ENCODE results near the gene CEACAM19. TPM values are rescaled to one million over a fixed set of nuclear protein-coding genes. Genes with fewer than 3 reads are reported as not detected.
"Not testable (repeated sequence)": the region's sequence is repeated elsewhere in the genome, so short reads cannot be mapped to it uniquely, and the experiment has no call there.

The CEACAM19 gene
- total RNA-seq, 3 donors from 2014 or later = 0.33 to 0.86 (median 0.74) TPM

DNA sequence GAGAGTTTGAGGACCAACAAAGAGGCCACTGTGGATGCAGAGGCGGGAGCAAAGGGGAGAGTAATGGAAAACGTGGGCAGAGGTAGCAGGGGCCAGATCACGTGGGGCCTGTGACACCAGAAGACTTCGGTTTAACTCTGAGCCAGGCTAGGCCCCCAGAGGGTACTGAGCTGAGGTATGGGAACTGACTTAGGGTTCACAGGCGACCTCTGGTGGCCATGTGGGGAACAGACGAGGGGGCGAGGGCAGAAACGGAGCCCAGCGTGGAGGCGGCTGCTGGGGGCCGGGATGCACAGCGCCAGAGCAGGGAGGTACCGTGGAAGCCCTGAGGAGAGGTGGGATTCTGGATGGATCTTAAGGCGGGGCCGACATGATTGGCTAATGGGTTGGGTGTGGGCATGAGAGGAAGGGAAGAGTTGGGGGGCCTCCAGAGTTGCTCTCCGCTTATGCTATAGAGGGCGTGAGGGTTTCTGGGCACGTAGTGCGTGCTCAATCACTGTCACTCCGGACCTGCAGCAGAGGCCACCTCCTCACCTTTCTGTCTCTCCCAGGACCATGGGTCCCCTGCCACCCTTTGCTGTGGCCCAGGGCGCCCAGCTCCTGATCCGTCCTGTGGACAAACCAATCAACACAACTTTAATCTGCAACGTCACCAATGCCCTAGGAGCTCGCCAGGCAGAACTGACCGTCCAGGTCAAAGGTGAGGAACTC is 13.9 kb upstream of the CEACAM19 start:
- Mint-ChIP-seq H3K27me3 (ENCODE audit: low read depth) (no peaks in the 10 kb centered on the region), H3K9me3 (no peaks in the 10 kb centered on the region), H3K36me3 (ENCODE audit: insufficient read depth) (peaks cover 7% of the 10 kb centered on the region), H3K4me3 (no peak overlapping the region), H3K4me1 (ENCODE audit: low read depth) (peaks cover 5% of the 10 kb centered on the region)
- DNase-seq (peak; percentile 61), ATAC-seq (peak; percentile 73 to 78)

DNA sequence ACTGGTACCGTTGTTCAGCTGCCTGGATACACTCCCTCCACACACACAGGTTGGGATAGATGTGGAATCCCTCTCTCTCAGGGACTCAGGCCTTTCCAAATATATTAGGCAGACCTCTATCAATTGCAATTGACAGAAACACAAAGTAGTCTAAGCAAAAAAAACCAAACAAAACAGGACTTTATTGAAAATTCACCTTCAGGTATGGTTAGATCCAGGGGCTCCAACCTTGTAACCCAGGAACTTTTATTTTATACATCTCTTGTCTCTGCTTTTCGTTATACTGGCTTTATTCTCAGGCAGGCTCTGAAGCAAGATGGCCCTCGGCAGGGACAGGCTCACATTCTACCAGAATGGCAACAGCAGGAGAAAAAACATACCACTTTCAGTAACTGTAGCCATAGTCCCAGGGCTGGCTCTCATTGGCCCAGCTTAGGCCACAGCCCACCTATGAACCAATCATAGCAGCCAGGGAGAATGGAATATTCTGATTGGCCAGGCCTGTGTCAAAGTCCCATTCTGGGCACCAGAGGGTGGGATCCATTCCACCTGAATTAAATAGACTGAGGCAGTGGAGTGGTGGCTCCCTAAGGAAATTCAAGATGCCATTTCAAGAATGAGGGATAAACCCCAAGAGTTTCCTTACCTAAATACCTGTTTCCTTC is 13.1 kb upstream of the CEACAM19 start:
- DNase-seq (no peak), ATAC-seq (no peak)
- H3K4me3 Mint-ChIP-seq = no peak overlapping the region
- H3K27me3 Mint-ChIP-seq (ENCODE audit: low read depth) = no peaks in the 10 kb centered on the region
- peaks cover 7% of the 10 kb centered on the region for H3K36me3 Mint-ChIP-seq (ENCODE audit: insufficient read depth)
- H3K9me3 Mint-ChIP-seq = no peaks in the 10 kb centered on the region
- H3K4me1 Mint-ChIP-seq (ENCODE audit: low read depth) = peaks cover 5% of the 10 kb centered on the region

DNA sequence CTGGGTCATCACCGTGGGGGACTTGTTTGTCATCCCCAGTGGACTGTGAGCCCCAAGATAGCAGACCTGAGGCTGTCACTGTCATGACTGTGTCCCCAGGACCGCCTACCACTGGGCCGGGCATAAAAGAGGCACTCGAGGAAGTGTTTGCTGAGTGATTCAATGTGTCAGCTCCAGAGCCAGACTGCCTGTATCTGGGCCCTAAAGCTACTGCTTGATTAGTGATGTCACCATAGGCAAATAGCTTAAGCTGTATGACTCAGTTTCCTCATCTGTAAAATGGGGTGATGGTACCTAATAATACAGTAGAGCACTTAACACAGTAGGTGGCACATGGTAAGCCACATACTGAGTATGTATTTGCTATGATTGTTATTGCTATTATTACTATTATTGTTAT is 11.2 kb upstream of the CEACAM19 start:
- DNase-seq = no peak
- Mint-ChIP-seq H3K27me3 (ENCODE audit: low read depth) (no peaks in the 10 kb centered on the region), H3K36me3 (ENCODE audit: insufficient read depth) (peaks cover 7% of the 10 kb centered on the region), H3K9me3 (no peaks in the 10 kb centered on the region), H3K4me1 (ENCODE audit: low read depth) (no peaks in the 10 kb centered on the region), H3K4me3 (no peak overlapping the region)
- ATAC-seq = no peak

DNA sequence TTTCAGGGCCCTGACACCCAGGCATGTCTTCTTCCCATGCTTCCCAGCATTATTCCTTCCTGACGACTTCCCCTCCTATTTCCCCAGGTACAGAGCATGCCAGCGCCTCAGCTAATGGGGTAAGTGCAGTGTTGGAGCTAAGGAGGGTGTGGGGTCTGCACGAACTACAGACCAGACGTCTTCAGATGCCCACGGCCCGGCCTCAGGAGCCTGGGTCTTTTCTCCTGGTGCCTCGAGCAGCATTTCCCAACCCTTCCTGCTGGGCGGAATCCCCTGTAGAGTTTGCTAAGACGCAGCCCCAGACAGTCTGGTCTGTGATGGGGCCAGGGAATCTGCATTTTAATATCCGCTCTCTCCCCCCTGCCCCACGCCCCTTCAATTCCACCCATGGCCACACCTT is 10.1 kb upstream of the CEACAM19 start:
- H3K4me1 Mint-ChIP-seq (ENCODE audit: low read depth) = no peaks in the 10 kb centered on the region
- DNase-seq (no peak), ATAC-seq (no peak)
- H3K4me3 Mint-ChIP-seq = no peak overlapping the region
- H3K36me3 Mint-ChIP-seq (ENCODE audit: insufficient read depth) = peaks cover 4% of the 10 kb centered on the region
- no peaks in the 10 kb centered on the region for H3K27me3 Mint-ChIP-seq (ENCODE audit: low read depth)
- H3K9me3 Mint-ChIP-seq = no peaks in the 10 kb centered on the region

DNA sequence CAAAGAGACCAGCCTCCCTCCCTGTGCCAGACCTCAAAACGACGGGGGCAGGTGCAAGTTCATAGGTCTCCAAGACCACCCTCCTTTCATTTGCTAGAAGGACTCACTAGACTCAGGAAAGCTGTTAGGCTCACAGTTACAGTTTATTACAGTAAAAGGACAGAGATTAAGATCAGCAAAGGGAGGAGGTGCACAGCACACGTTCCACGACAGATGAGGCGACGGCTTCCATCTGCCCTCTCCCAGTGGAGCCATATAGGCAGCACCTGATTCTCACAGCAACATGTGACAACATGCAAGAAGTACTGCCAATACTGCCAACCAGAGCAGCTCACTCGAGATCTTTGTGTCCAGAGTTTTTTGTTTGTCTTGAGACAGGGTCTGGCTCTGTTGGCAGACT is 9.4 kb upstream of the CEACAM19 start:
- DNase-seq (no peak), ATAC-seq (no peak)
- Mint-ChIP-seq H3K9me3 (no peaks in the 10 kb centered on the region), H3K4me3 (no peak overlapping the region), H3K4me1 (ENCODE audit: low read depth) (no peaks in the 10 kb centered on the region), H3K27me3 (ENCODE audit: low read depth) (no peaks in the 10 kb centered on the region), H3K36me3 (ENCODE audit: insufficient read depth) (peaks cover 2% of the 10 kb centered on the region)

DNA sequence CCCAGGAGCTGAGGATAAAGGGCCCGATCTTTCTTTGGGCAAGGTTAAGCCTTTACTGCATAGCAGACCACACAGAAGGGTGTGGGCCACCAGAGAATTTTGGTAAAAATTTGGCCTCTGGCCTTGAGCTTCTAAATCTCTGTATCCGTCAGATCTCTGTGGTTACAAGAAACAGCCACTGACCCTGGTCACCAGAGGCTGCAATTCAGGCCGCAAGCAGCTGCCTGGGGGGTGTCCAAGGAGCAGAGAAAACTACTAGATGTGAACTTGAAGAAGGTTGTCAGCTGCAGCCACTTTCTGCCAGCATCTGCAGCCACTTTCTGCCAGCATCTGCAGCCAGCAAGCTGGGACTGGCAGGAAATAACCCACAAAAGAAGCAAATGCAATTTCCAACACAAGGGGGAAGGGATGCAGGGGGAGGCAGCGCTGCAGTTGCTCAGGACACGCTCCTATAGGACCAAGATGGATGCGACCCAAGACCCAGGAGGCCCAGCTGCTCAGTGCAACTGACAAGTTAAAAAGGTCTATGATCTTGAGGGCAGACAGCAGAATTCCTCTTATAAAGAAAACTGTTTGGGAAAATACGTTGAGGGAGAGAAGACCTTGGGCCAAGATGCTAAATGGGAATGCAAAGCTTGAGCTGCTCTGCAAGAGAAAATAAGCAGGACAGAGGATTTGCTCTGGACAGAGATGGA is 8.4 kb upstream of the CEACAM19 start:
- no peaks in the 10 kb centered on the region for H3K36me3 Mint-ChIP-seq (ENCODE audit: insufficient read depth)

GRCh38 chr19:44663996-44664395 is 7.3 kb upstream of the CEACAM19 start:
- DNase-seq (no peak), ATAC-seq (no peak)
- H3K36me3 Mint-ChIP-seq (ENCODE audit: insufficient read depth) = no peaks in the 10 kb centered on the region
- H3K4me3 Mint-ChIP-seq = no peak overlapping the region
- no peaks in the 10 kb centered on the region for H3K27me3 Mint-ChIP-seq (ENCODE audit: low read depth)
- H3K9me3 Mint-ChIP-seq = no peaks in the 10 kb centered on the region
- no peaks in the 10 kb centered on the region for H3K4me1 Mint-ChIP-seq (ENCODE audit: low read depth)

More for the DNA sequence above, 8.4 kb upstream of the CEACAM19 start:
- Mint-ChIP-seq H3K4me1 (ENCODE audit: low read depth) (no peaks in the 10 kb centered on the region), H3K9me3 (no peaks in the 10 kb centered on the region), H3K4me3 (no peak overlapping the region), H3K27me3 (ENCODE audit: low read depth) (no peaks in the 10 kb centered on the region)
- ATAC-seq (no peak), DNase-seq (no peak)

DNA sequence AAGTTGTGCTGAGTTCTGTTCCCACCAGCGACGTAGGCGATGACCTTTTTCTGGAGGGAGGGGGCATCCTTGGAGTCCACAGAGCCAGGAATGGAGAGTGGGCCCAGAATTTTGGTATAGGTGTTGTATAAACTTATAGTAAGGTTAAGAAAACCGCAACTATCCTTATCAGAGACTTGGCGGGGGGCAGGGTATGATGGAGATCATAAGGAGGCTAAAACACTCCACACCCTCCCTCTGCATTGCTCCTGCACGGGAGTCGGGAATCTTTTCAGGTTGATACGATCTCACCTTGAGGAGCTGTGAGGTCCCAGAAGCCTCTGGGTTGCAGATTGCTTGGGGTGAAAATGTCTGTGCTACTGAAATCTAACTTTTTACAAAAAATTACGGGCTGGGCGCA is 6.3 kb upstream of the CEACAM19 start:
- H3K36me3 Mint-ChIP-seq (ENCODE audit: insufficient read depth) = no peaks in the 10 kb centered on the region
- no peak for DNase-seq

DNA sequence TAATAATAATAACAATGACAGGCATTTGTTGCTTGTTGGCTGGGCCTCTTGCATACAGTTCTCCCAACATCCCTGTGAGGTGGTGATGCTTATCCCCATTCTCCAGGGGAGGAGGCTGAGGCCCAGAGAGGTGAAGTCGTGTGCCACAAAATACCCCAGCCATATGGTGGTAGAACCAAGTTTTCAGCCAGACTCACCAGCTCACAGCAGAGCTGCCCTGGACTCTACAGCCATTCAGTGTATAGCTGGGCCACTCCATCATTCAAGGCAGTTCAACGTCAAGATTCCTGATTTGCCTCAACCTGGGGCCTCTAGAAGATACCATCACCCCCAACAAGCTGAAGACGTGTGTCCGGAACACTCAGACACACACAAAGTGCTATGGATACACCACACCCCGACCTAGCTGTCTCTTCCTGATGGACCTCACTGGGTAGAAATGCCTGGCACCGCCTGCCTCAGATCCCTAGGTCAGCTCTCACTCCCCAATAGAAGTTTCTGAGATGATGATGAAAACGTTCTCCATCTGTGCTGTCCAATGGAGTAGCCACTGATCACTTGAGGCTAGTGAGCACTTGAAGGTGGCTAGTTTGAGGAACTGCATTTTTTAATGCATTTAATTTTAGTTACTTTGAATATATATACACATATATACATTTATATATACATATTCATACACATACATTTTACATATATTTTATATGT is 4.3 kb upstream of the CEACAM19 start:
- H3K4me1 Mint-ChIP-seq (ENCODE audit: low read depth) = no peaks in the 10 kb centered on the region
- no peak for DNase-seq
- H3K4me3 Mint-ChIP-seq = no peak overlapping the region
- H3K36me3 Mint-ChIP-seq (ENCODE audit: insufficient read depth) = no peaks in the 10 kb centered on the region
- no peaks in the 10 kb centered on the region for H3K9me3 Mint-ChIP-seq
- no peak for ATAC-seq
- no peaks in the 10 kb centered on the region for H3K27me3 Mint-ChIP-seq (ENCODE audit: low read depth)

More for the DNA sequence above, 6.3 kb upstream of the CEACAM19 start:
- Mint-ChIP-seq H3K4me1 (ENCODE audit: low read depth) (no peaks in the 10 kb centered on the region), H3K4me3 (no peak overlapping the region), H3K9me3 (no peaks in the 10 kb centered on the region), H3K27me3 (ENCODE audit: low read depth) (no peaks in the 10 kb centered on the region)
- ATAC-seq = no peak

GRCh38 chr19:44668985-44669764 is 2.1 kb upstream of the CEACAM19 start:
- Mint-ChIP-seq H3K27me3 (ENCODE audit: low read depth) (no peaks in the 10 kb centered on the region), H3K9me3 (no peaks in the 10 kb centered on the region), H3K4me3 (no peak overlapping the region), H3K36me3 (ENCODE audit: insufficient read depth) (no peaks in the 10 kb centered on the region), H3K4me1 (ENCODE audit: low read depth) (no peaks in the 10 kb centered on the region)
- DNase-seq (no peak), ATAC-seq (no peak)

GRCh38 chr19:44670027-44670426 is 1.3 kb upstream of the CEACAM19 start:
- not testable (repeated sequence) for ATAC-seq; H3K27me3 Mint-ChIP-seq (ENCODE audit: low read depth); H3K9me3 Mint-ChIP-seq

GRCh38 chr19:44672226-44672625 is 944 bp downstream of the CEACAM19 start:
- peaks cover 2% of the 10 kb centered on the region for H3K27me3 Mint-ChIP-seq (ENCODE audit: low read depth)
- no peak overlapping the region for H3K4me3 Mint-ChIP-seq
- H3K36me3 Mint-ChIP-seq (ENCODE audit: insufficient read depth) = no peaks in the 10 kb centered on the region
- no peak for ATAC-seq
- no peaks in the 10 kb centered on the region for H3K4me1 Mint-ChIP-seq (ENCODE audit: low read depth)
- DNase-seq = no peak
- H3K9me3 Mint-ChIP-seq = no peaks in the 10 kb centered on the region

More at GRCh38 chr19:44670027-44670426, 1.3 kb upstream of the CEACAM19 start:
- H3K36me3 Mint-ChIP-seq (ENCODE audit: insufficient read depth); H3K4me3 Mint-ChIP-seq; H3K4me1 Mint-ChIP-seq (ENCODE audit: low read depth); DNase-seq: not testable (repeated sequence)

DNA sequence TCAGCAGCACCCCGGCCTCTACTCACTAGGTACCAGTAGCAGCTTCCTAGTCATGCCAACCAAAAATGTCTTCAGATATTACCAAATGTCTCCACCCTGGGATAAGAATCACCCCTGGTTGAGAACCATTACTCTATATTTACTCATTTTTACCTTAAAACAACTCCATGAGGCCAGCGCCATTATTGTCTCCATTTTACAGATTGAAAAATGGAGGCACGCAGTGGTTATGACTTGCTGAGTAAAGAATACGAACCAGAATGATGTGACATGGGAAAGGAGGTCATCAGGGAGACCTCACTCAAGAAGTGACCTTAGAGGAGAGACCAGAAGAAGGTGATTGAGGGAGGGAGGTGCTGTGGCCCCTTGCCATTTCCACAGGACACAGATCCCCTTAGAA is 2.2 kb downstream of the CEACAM19 start:
- DNase-seq (no peak), ATAC-seq (no peak)
- peaks cover 2% of the 10 kb centered on the region for H3K27me3 Mint-ChIP-seq (ENCODE audit: low read depth)
- no peaks in the 10 kb centered on the region for H3K9me3 Mint-ChIP-seq
- no peak overlapping the region for H3K4me3 Mint-ChIP-seq
- H3K4me1 Mint-ChIP-seq (ENCODE audit: low read depth) = no peaks in the 10 kb centered on the region
- no peaks in the 10 kb centered on the region for H3K36me3 Mint-ChIP-seq (ENCODE audit: insufficient read depth)

- Mint-ChIP-seq H3K36me3 (ENCODE audit: insufficient read depth) (no peaks in the 10 kb centered on the region), H3K9me3 (no peaks in the 10 kb centered on the region), H3K4me3 (no peak overlapping the region), H3K4me1 (ENCODE audit: low read depth) (no peaks in the 10 kb centered on the region), H3K27me3 (ENCODE audit: low read depth) (peaks cover 2% of the 10 kb centered on the region)
- ATAC-seq (no peak), DNase-seq (no peak)
These were observed 4.2 kb downstream of the CEACAM19 start for GRCh38 chr19:44675521-44675920.
